ENCODE results near the gene CDH4. TPM values are rescaled to one million over a fixed set of nuclear protein-coding genes. Genes with fewer than 3 reads are reported as not detected.

Gene CDH4
- total and polyA plus RNA-seq, 7 donors: under 0.01 to 0.06 TPM; not detected in 5

DNA sequence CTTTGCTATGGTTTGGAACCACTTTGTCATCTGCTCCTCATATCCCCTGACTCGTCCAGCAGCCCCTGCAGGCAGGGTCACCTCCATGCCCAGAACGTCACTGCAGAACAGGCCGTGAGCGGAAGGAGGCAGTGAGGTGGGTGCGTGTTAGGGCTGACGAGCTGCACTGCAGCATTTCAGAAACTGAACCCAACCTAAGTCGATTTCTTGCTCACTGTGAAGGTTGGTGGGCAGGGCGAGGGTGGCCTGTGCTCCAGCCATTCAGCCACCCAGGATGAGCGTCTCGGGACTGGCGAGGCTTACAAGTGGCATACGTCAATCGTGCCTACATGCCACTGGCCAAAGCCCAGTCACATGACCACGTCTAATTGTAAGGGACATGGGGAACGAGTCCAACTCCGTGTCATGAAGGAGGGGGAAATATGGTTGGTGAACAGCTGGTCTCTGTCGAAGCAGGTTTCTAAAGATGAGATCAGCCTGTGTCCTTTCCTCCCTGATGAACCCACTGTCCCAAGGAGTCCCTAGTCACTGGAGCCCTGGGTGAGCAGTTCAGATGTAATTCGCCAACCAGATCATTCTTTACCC lies 524.5 kb downstream of the CDH4 start:
- WGBS, 2 donors: 73 to 80% methylated on average over 18 of the region's 18 CpGs
- intact Hi-C loops (cut with DNase I): no loop called here
- Histone ChIP-seq H3K27ac (no peak overlapping the region), H3K36me3 (no peaks in the 10 kb centered on the region), H3K9me3 (peaks cover 0 to 4% (median 2%) of the 10 kb centered on the region in 4 donors), H3K27me3 (peaks cover 0 to 21% (median 0%) of the 10 kb centered on the region in 3 donors), H3K4me1 (no peaks in the 10 kb centered on the region), H3K4me3 (no peak overlapping the region)
- TF ChIP-seq POLR2A (IDR thresholded peaks at IDR 0.05) (no peak), EP300 (IDR thresholded peaks at IDR 0.05) (no peak), POLR2AphosphoS5 (IDR thresholded peaks at IDR 0.05) (no peak)
- TF ChIP-seq, protein P1, sequence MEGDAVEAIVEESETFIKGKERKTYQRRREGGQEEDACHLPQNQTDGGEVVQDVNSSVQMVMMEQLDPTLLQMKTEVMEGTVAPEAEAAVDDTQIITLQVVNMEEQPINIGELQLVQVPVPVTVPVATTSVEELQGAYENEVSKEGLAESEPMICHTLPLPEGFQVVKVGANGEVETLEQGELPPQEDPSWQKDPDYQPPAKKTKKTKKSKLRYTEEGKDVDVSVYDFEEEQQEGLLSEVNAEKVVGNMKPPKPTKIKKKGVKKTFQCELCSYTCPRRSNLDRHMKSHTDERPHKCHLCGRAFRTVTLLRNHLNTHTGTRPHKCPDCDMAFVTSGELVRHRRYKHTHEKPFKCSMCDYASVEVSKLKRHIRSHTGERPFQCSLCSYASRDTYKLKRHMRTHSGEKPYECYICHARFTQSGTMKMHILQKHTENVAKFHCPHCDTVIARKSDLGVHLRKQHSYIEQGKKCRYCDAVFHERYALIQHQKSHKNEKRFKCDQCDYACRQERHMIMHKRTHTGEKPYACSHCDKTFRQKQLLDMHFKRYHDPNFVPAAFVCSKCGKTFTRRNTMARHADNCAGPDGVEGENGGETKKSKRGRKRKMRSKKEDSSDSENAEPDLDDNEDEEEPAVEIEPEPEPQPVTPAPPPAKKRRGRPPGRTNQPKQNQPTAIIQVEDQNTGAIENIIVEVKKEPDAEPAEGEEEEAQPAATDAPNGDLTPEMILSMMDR (IDR thresholded peaks at IDR 0.05): no peak
- no peak for DNase-seq

DNA sequence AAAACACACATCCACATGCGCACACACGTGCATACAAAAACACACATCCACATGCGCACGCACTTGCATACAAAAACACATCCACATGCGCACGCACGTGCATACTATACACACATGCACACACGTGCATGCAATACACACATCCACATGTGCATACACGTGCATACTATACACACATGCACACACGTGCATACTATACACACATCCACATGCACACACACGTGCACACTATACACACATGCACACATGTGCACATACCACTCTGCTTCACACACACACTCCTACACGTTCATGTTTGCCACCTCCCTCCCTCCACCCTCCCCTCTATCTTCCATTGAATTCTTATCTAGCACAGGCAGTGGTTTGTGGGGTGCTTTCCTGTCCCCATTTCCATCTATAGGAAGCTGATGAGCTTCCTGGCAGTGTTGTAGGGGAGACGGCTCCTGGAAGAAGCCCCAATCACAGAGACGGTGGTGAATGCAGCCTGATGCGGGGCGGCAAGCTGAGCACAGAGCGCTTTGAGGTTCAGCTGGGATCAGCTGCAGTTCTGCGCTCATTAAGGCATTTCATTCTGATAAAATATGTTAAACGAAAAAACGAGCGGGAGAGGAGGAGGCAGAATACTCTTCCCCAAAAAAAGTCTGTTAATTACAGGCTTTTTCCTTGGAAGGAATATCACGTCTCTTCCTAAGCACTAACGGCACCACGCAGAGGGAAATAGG lies 525.9 kb downstream of the CDH4 start:
- TF ChIP-seq, protein P1 (IDR thresholded peaks at IDR 0.05): no peak
- TF ChIP-seq POLR2AphosphoS5 (IDR thresholded peaks at IDR 0.05) (no peak), POLR2A (IDR thresholded peaks at IDR 0.05) (no peak), EP300 (IDR thresholded peaks at IDR 0.05) (no peak)
- Histone ChIP-seq H3K27me3 (peaks cover 0 to 21% (median 0%) of the 10 kb centered on the region in 3 donors), H3K9me3 (peaks cover 4 to 9% (median 7%) of the 10 kb centered on the region in 4 donors), H3K4me1 (no peaks in the 10 kb centered on the region), H3K36me3 (no peaks in the 10 kb centered on the region), H3K4me3 (no peak overlapping the region), H3K27ac (no peak overlapping the region)
- DNase-seq: no peak
- WGBS, 2 donors: 81% methylated on average over 24 of the region's 24 CpGs
- intact Hi-C loops (cut with DNase I): no loop called here

DNA sequence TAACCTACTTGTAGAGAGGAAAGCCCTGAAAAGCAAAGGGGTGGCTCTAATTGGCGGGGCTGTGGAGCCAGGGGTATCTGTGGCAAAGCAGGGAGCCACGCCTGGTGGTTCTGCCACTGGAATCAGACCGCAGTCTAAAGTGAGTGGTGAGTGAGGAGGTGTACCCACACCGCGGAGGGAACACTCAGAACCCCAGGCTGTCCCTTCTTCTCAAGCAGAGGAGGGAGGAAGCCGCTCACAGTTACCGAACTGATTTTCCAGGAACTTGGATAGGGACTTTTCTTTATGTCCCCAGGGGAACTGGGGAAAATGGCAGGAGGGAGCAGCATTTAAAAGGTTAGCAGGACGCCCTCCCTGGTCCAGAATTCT lies 526.4 kb downstream of the CDH4 start:
- H3K4me3 ChIP-seq: no peak overlapping the region
- TF ChIP-seq, protein P1 (IDR thresholded peaks at IDR 0.05): no peak
- TF ChIP-seq POLR2A (IDR thresholded peaks at IDR 0.05) (no peak), POLR2AphosphoS5 (IDR thresholded peaks at IDR 0.05) (no peak), EP300 (IDR thresholded peaks at IDR 0.05) (no peak)
- H3K27me3 ChIP-seq: peaks cover 0 to 21% (median 0%) of the 10 kb centered on the region in 3 donors
- DNase-seq: no peak
- no peaks in the 10 kb centered on the region for H3K4me1 ChIP-seq
- intact Hi-C loops (cut with DNase I): no loop called here
- H3K27ac ChIP-seq: no peak overlapping the region
- WGBS, 2 donors: 83 to 84% methylated on average over 8 of the region's 8 CpGs
- no peaks in the 10 kb centered on the region for H3K36me3 ChIP-seq
- peaks cover 4 to 9% (median 7%) of the 10 kb centered on the region in 4 donors for H3K9me3 ChIP-seq

DNA sequence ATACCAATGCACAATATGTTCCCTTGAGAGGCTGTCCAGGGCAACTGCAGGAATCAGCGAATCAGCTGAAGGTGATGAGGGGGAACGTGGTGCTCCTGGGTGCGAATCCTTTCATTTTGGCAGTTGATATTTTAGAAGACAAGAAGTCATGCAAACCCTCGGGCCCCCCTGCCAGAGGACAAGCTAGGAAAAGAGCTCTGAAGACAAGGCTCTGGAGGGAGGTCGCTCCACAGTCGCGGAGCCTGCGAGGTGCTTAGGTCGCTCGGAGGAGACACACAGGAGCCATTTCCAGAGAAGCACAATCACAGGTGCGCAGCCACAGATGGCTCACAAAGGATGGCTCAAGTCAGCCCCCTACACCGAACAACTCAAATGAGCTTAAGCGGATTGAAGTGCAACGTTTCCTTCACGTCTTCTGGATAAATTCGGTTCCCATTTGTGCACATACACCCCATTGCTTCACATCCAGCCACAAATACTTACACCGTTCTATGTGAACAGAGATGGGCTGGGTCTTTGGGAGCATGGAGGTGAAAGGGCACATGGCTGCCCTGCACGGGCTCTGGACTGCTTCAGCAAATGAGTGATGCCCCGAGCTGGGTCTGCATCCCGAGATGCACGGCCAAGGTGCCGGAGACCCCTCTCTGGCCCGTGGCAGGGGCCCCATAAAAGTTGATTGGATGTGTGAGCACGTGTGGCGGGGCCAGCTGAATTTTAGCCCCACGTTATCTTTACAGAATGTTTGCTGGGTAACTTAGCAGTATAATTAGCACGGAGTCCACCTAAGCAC lies 527.3 kb downstream of the CDH4 start:
- no peak for DNase-seq
- WGBS, 2 donors: 82 to 87% methylated on average over 27 of the region's 27 CpGs
- TF ChIP-seq EP300 (IDR thresholded peaks at IDR 0.05) (no peak), POLR2A (IDR thresholded peaks at IDR 0.05) (no peak), POLR2AphosphoS5 (IDR thresholded peaks at IDR 0.05) (no peak)
- TF ChIP-seq, protein P1 (IDR thresholded peaks at IDR 0.05): no peak
- H3K9me3 ChIP-seq: peaks cover 4 to 9% (median 7%) of the 10 kb centered on the region in 4 donors
- peaks cover 0 to 14% (median 0%) of the 10 kb centered on the region in 3 donors for H3K27me3 ChIP-seq
- intact Hi-C loops (cut with DNase I): no loop called here
- no peak overlapping the region for H3K4me3 ChIP-seq
- no peak overlapping the region for H3K27ac ChIP-seq
- H3K4me1 ChIP-seq: no peaks in the 10 kb centered on the region
- no peaks in the 10 kb centered on the region for H3K36me3 ChIP-seq

Measured in sigmoid colon (tissue), 7 donors.